GM18499 (cell line): Measurements from ENCODE around the gene CCDC154.

Experiments used
- ATAC-seq: cut with Tn5 transposase; IDR thresholded peaks from one replicate; pipeline ENCODE4 v1.9.1; 2021; ENCODE audit warnings: moderate number of reproducible peaks; ENCODE audit not compliant: insufficient read depth, unreplicated experiment

CCDC154 gene

DNA sequence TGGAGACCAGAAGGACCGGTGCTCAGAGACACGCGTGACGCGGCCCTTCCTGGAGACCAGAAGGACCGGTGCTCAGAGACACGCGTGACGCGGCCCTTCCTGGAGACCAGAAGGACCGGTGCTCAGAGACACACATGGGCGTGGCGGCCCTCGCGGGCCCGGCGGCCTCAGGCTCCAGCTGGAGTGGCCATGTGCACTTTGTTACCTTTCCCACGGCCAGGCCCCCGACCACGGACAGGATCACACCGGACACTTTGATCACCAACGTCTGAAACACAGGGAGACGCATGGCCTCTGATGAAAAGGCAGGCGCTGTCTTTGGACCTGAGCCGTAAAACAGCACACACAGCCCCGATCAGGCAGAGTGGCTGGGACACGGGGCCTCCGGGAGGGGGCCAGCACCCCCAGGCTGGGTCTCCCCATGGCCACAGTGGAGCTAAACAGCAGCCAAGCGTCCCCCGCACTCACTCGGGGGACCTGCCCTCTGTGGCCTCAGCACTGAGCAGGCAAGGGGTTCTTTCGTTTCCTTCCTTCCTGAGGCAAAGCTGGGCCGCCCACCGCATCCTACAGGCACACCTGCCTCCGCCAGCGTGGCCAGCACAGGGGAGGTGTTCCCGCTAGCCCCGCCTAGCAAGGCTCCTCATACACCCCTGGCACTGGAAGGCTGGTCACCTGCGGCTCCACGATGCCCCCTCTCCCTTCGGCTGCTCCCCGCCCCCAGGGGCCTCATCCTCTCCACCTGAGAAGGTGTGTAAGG is 13.3 kb upstream of the CCDC154 start:
- no peak for ATAC-seq

DNA sequence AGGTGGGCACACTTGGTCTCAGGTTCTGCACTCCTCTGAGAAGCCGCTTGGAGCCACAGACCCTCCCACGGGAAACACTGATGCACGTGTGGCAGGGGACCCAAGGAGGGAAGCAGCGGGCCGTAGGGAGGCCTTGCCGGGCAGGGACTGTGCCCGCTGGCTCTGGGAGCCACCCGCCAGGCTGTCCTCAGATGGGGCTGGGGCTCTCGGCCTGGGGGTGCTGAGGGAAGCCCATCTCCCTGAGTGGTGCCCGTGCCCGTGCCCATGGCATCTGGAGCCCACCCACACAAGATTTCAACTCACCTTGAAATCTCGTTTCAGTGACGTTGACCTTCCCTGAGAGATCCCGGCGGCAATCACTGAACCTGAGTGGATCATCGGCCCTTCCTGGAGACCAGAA is 12.6 kb upstream of the CCDC154 start:
- ATAC-seq: no peak

DNA sequence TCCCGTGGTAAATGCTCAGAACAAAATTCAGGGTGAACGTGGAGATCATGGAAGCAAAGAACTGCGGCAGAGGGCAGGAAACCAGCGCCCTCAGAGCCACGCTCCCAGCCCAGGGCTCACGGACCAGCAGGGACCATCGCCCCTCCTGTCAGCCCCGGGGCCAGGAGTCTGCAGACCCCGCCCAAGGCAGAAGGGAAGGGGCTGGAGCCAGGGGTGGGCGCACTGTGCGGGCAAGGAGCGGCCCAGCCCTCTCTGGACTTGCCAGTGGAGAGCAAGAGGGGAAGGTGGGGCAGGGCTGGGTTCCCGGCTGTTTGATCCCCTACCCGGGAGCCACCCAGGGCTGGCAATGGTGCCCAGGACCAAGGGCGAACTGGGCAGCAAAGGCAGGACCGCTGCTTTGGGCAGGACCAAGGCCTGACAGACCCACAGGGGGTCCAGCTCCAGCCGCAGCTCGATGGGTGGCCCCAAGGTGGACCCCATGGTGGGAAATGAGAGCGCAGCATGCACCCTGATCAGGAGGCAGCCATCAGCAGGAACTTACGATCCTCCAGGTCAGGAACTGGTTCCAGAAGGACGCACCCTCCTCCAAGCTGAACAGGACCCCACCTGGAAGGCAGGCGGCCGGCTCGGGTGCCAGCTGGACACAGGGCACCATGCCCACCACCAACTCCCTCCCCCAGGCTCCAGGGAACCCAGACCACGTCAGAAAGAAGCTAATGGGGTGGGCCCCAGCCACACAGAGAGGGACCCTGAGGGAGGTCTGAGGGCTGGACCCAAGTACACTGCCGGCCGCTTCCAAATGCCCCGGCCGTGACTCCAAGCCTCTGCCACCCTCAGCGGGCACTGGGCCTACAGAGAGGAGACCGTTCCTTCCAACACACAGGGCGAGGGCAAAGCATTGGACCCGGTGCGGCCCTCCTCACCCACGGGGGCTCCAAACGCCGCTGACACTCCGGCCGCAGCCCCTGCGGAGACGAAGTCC is 11.1 kb upstream of the CCDC154 start:
- no peak for ATAC-seq

GRCh38 chr16:1454561-1454960 is 10.2 kb upstream of the CCDC154 start:
- ATAC-seq: no peak

DNA sequence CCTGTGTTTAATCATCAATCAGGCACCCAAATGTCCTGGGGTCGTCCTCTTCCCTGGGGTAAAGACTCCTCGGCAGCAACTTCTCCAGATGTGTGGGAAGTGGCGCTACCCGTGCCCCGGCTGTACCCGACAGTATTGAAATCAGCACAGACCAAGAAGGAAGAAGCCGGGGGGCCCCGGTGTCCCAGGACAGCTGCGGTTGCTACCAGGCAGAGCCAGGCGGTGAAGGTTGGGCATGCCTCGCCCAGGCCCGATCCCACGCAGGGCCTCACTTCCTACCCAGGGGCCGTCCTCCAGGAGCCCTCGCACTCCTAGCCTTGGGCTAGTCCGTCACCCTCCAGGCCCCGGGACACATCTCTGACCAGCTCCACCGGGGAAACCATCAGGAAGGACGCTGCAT is 9.0 kb upstream of the CCDC154 start:
- no peak for ATAC-seq

DNA sequence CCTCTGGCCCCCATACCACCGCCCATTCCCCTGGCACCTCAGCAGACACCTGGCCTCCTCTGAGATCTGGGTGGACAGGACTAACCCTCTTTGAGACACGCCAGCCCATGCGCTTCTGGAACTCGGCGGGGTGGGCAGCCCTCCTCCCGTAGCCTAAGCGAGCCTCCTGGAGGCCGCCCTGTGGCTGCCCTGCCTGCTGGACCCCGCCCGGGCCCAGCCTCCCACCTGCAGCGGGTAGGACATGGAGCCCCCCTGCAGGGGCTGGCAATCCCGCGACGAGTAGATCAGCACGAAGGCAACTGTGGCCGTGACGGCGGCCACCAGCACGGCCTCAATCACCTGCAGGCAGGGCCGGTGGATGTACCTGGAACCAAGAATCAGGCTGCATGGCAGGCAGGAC is 8.2 kb upstream of the CCDC154 start:
- ATAC-seq: no peak

DNA sequence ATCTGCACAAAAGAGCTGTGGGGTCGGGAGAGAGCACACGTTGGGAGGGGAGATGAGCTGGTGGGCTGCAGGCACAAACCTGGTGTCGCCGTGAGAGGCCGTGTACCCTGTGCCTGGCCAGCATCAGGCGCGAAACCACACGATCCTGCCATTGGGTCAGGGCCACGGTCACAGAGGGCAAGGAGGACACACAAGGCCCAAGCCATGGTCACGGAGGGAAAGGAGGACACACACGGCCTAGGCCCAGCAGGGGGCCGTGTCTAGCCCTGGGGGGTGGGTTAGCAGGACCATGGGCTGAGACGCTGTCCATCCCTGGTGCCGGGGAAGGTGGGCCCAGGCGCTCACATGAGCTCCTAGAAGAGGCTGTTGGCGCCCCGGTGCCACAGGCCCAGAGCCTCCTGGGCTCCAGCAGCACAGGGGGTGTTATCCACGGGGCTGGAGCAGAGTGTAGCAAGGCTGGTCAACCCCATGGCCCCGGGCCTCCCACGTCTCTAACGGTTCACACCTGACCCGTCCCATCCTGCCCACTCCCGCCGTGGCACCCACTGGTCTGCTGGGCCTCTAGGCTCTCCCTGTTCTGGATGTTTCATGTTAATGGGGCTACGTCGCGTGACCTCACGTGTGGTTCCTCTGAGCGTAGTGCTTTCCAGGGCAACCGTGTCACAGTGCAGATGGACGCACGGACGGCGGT is 7.5 kb upstream of the CCDC154 start:
- no peak for ATAC-seq

- ATAC-seq: no peak
Measured at GRCh38 chr16:1450841-1451240, 6.5 kb upstream of the CCDC154 start.

DNA sequence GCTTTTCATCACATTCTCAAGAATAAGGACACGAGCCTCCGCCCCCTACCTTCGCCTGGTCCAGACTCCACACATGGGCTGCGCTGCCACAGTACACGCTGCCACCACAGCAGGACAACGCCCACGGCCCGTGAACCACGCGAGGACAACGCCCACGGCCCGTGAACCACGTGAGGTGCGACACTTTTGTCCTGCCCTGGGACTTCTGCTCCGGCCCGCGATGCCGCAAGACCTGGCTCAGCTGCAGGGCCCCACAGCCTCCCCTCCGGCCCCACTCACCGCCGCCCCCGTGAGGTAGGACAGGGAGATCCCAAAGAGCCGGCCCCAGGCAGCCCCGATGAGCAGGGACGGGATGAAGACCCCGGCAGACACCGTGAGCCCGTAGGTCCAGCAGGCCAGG is 5.9 kb upstream of the CCDC154 start:
- no peak for ATAC-seq

- no peak for ATAC-seq
Measured at GRCh38 chr16:1449201-1449788, 4.9 kb upstream of the CCDC154 start.

DNA sequence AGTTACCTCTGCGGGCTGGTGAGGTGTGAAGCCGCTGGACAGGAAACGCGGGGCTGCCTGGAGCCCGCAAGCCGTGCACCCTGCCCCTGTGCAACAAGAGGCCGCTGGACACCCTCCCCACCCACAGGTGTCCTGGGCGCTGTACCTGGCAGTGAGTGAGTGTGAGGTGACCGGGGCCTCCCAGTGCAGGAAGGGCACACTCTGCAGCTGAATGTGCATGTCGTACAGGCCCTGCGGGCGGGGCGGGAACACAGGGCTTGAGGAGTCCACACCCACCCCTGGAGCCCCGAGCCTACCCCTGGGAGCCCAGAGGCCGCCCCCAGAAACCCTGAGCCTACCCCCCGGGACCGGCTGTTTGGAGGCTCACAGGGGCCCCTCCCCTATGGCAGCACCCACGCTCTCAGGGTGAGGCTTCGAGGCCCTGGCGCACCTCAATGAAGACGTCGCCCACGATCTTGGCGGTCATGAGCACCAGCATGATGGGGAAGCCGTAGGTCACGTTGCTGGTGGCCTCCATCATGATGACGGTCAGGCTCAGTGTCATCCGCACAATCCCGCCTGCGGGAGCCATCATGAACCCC is 4.3 kb upstream of the CCDC154 start:
- ATAC-seq: no peak

- ATAC-seq: no peak
Measured at GRCh38 chr16:1447965-1448364, 3.6 kb upstream of the CCDC154 start.

- ATAC-seq: no peak
Measured at GRCh38 chr16:1446296-1447080, 2.1 kb upstream of the CCDC154 start.

DNA sequence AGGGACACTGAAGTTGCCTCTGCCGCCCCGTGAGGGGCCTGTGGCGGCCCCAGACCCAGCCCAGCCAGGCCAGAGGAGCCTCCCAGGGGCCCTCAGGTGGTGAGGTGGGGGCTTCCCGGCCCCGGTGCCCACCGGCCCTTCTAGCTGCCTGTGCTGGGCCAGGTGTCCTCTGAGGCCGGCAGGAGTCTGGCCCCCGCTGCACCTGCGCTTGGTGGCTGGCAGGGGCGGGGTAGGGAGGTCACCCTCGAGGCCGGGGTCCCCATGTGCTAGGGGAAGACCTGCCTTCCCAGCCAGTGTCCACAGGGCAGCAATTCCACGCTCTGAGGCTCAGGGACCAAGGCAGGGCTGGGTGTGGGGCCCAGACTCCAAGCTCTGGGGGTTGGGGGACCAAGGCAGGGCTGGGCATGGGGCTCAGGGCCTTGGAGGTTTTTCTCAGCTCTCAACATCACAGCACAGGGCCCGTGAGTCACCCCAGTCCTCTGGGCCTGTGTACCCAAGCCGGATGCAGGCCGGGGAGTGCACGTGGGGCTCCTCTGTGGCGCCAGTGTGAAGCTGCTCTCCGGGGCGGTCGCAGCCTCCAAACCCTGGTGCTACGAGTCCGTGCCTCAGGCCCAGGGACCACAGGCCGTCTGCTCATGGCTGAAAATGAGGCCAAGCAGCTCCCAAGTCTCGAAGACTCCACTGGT is 1.3 kb upstream of the CCDC154 start:
- ATAC-seq: no peak

GRCh38 chr16:1444730-1445517 is 568 bp upstream of the CCDC154 start:
- ATAC-seq: no peak

- no peak for ATAC-seq
Measured at GRCh38 chr16:1443403-1443973, 868 bp downstream of the CCDC154 start.

DNA sequence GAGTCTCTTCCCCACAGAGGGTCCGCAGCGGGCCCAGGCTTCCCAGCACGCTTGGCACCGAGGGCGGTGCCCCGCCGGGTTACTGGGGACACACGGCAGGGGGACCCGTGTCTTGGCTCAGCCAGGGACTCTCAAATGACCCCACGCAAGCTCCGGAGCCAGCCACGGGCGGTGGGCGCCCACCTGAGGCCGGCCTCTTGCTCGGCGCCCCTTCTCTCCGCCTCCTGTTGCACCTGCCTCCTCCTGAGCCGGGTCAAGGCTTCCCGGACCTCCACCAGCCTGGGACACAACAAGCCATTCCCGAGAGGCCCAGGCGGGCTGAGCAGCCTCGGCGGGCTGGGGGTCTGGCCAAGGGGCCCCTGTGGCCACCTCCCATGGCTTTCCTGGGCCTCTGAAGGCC is 1.7 kb downstream of the CCDC154 start:
- ATAC-seq: no peak

DNA sequence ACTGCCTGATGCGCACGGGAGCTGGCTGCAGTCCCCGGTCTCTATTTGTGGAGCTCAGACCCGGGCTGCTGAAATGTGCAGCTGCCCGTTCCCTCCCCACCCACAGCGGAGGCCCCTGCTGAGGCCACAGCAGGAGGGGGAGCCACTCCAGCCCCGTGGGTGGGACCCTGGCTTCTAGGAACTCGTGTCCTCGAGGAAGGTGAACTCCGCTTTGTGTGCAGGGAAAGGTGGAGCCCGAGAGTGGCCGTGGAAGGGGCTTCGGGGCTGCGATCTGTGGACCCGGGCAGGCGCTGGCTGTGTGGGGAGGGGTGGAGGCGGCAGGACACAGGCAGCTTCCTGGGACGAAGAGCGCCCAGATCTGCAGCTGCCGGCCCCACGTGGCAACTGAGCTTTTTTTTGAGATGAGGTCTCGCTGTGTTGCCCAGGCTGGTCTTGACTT is 2.9 kb downstream of the CCDC154 start:
- ATAC-seq: no peak
